MCF 10A (cell line): ENCODE measurements around the gene COL25A1. TPM values are rescaled to one million over a fixed set of nuclear protein-coding genes. Genes with fewer than 3 reads are reported as not detected.

Experiments used
- BruUV-seq: library from RNA; stranded (reverse); fragments of 400-500 nt; replicated peaks from 2 replicates; lab custom pipeline; 2021; lab: Mats Ljungman, UMichigan
- CTCF ChIA-PET: fragments of 300-600 bp; sonication (Branson Sonifier 250); formaldehyde crosslinking; extraction: SDS; loops from one replicate; lab custom pipeline; 2021; ENCODE audit warnings: antibody characterized with exemption, inconsistent platforms; lab: Yijun Ruan, JAX
- POLR2A ChIA-PET: fragments of 300-600, 350-650 bp; sonication (Branson Sonifier 250); formaldehyde crosslinking; extraction: SDS; loops from one replicate; lab custom pipeline; 2020; ENCODE audit warnings: antibody characterized with exemption, inconsistent platforms; lab: Yijun Ruan, JAX
- DNase-seq: peaks from one replicate; pipeline ENCODE4 v3.0.0-alpha.2; 2018; ENCODE audit not compliant: unreplicated experiment
- H3K27ac Mint-ChIP-seq: one replicate; pipeline ENCODE4 v1.8.0; 2022; ENCODE audit warnings: mild to moderate bottlenecking, low read depth, mixed read lengths; ENCODE audit not compliant: unreplicated experiment
- H3K27me3 Mint-ChIP-seq: one replicate; pipeline ENCODE4 v1.8.0; 2022; ENCODE audit warnings: mixed read lengths; ENCODE audit not compliant: insufficient read depth, unreplicated experiment
- H3K36me3 Mint-ChIP-seq: one replicate; pipeline ENCODE4 v1.8.0; 2022; ENCODE audit warnings: mild to moderate bottlenecking, moderate library complexity, mixed read lengths; ENCODE audit not compliant: insufficient read depth, unreplicated experiment
- H3K4me1 Mint-ChIP-seq: one replicate; pipeline ENCODE4 v1.8.0; 2022; ENCODE audit warnings: mixed read lengths; ENCODE audit not compliant: insufficient read depth, unreplicated experiment
- H3K4me3 Mint-ChIP-seq: one replicate; pipeline ENCODE4 v1.8.0; 2022; ENCODE audit warnings: mild to moderate bottlenecking, moderate library complexity, mixed read lengths; ENCODE audit not compliant: unreplicated experiment
- H3K9me3 Mint-ChIP-seq: one replicate; pipeline ENCODE4 v1.8.0; 2022; ENCODE audit warnings: mixed read lengths; ENCODE audit not compliant: unreplicated experiment
- intact Hi-C: fragments of 100-400 bp; cut with micrococcal nuclease; formaldehyde crosslinking; loops from 2 replicates; pipeline ENCODE4 v1.14.1; 2022
- total RNA-seq: library from RNA; stranded (reverse); gene quantifications from 2 replicates; pipeline ENCODE4 v1.2.3, GENCODE V29; 2022
- TF ChIP-seq, protein P1 (sequence below): fragments of 200-600 bp; IDR thresholded peaks from one replicate; pipeline ENCODE4 v1.8.0; 2022; ENCODE audit warnings: antibody characterized with exemption, mild to moderate bottlenecking; ENCODE audit not compliant: unreplicated experiment

COL25A1 gene
- total RNA-seq, 1 experiment from 2014 or later = not detected

DNA sequence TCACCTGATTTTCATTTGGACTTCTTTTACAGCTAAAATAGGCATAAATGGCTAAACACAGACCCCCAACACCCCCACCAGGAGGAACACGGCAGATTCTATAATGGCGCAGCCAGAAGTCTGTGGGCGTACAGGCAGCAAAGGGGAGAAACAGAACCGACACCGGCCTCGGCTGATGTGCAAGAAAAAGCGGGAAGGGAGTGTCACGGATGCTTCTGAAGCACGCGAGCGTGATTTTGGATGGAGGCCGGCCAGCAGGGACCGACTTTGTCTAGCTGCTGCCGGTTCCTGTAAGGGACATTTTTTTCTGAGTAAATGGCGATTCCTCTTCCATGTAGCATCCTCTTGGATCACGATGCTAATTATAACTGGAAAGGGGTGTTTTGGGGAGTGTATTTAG lies 514.7 kb downstream of the COL25A1 start:
- Mint-ChIP-seq H3K4me3 (no peak overlapping the region), H3K36me3 (no peaks in the 10 kb centered on the region), H3K4me1 (no peaks in the 10 kb centered on the region), H3K27ac (no peak overlapping the region), H3K27me3 (no peaks in the 10 kb centered on the region), H3K9me3 (no peaks in the 10 kb centered on the region)
- POLR2A ChIA-PET = no interaction called here
- CTCF ChIA-PET = interaction anchor here (0.7 kb wide), 2 partner anchors 100 to 158 kb away, joined by 3 to 5 read pairs; no protein-coding TSS in a partner anchor
- TF ChIP-seq, protein P1, sequence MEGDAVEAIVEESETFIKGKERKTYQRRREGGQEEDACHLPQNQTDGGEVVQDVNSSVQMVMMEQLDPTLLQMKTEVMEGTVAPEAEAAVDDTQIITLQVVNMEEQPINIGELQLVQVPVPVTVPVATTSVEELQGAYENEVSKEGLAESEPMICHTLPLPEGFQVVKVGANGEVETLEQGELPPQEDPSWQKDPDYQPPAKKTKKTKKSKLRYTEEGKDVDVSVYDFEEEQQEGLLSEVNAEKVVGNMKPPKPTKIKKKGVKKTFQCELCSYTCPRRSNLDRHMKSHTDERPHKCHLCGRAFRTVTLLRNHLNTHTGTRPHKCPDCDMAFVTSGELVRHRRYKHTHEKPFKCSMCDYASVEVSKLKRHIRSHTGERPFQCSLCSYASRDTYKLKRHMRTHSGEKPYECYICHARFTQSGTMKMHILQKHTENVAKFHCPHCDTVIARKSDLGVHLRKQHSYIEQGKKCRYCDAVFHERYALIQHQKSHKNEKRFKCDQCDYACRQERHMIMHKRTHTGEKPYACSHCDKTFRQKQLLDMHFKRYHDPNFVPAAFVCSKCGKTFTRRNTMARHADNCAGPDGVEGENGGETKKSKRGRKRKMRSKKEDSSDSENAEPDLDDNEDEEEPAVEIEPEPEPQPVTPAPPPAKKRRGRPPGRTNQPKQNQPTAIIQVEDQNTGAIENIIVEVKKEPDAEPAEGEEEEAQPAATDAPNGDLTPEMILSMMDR = no peak
- no peak for DNase-seq
- intact Hi-C loops = no loop called here
- BruUV-seq = no TSS peak

DNA sequence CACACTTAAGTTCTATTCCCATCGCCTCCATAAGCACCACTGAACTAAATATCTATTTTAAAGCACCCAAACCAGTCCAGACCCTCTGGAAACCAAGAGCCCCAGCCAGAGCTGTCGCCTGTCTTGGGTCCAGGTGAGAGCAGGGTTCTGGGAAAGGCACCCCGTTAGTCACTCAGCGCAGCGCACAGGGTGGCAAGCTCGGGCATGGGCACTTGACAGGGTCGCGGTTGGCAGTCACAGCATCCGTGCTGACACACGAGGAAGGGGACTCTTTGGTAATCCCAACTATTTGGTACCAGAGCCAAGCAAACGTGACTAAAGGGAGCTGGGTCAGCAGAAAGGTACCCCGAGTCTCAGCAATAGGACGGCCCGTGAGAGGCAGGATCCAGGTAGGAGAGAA lies 515.4 kb downstream of the COL25A1 start:
- Mint-ChIP-seq H3K4me1 (no peaks in the 10 kb centered on the region), H3K4me3 (no peak overlapping the region), H3K9me3 (no peaks in the 10 kb centered on the region), H3K27ac (no peak overlapping the region), H3K27me3 (no peaks in the 10 kb centered on the region), H3K36me3 (no peaks in the 10 kb centered on the region)
- TF ChIP-seq, protein P1 = no peak
- ChIA-PET POLR2A (no interaction called here), CTCF (interaction anchor here (0.6 to 0.7 kb wide), 3 partner anchors 49 to 158 kb away, joined by 3 to 5 read pairs (median 3); no protein-coding TSS in a partner anchor)
- intact Hi-C loops = no loop called here
- no TSS peak for BruUV-seq
- no peak for DNase-seq

DNA sequence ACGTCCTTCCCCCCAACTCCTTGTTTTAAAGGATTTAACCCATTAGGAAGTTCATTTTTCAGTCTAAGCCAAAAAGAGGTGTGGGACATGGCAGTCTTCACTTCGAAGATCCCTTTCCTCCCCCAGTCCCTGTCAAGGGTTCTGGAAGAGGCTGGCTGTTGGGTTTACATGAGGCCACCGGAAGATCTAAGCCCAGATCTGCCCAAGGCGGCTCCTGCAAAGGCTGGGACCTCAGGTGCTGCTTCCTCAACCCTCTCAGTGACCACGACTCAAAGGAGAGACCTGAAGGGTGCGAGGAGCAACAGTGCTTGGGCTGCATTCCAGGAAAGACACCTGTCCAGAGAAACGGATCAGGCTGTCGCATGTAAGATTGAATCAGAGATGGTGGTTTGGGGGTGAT lies 516.1 kb downstream of the COL25A1 start:
- ChIA-PET CTCF (interaction anchor here (0.6 kb wide), 1 partner anchor 50 kb away, joined by 3 read pairs; no protein-coding TSS in a partner anchor), POLR2A (no interaction called here)
- H3K4me3 Mint-ChIP-seq = no peak overlapping the region
- no peak overlapping the region for H3K27ac Mint-ChIP-seq
- no peaks in the 10 kb centered on the region for H3K4me1 Mint-ChIP-seq
- H3K9me3 Mint-ChIP-seq = no peaks in the 10 kb centered on the region
- H3K27me3 Mint-ChIP-seq = no peaks in the 10 kb centered on the region
- intact Hi-C loops = no loop called here
- no peaks in the 10 kb centered on the region for H3K36me3 Mint-ChIP-seq
- no TSS peak for BruUV-seq
- TF ChIP-seq, protein P1 = no peak
- no peak for DNase-seq

DNA sequence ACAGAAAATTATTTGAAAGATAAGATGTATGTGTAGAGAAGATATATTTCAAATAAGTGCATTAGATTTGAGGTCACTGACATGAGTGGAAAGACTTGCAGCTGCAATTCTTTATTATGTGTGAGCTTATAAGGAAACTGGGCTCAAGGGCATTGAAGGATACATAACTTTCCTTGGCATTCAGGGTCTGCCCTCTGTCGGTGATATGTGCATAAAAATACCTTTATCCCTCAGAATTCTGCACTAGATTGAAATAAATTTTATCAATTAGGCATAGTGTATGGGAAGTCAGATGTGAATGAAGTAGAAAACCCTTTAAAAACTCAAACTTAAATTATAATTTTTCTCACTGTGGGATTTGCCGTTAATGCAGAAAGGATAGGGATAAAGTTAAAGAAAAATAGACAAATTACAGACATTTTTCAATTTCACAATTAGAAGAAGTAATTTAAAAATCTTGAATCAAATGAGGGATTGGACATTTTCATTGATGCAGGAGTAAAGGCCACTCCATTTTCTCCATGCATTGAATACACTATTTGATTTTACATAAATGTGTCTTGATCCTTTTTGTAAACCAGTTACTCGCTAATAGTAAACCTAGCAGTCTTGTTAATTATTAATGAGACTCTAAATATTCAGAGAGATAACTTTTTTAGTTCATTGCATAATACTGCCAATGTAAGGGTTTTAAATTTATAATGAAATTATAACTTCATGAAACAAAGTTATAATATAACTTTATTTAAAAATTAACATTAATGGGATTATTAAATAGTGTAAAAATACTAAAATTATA lies 518.6 kb downstream of the COL25A1 start:
- Mint-ChIP-seq H3K27me3 (no peaks in the 10 kb centered on the region), H3K36me3 (no peaks in the 10 kb centered on the region), H3K4me3 (no peak overlapping the region), H3K27ac (no peak overlapping the region), H3K4me1 (no peaks in the 10 kb centered on the region), H3K9me3 (no peaks in the 10 kb centered on the region)
- BruUV-seq = no TSS peak
- peak; percentile 43 for DNase-seq
- intact Hi-C loops = loop anchor here (1.0 kb wide), 1 partner anchor 101 kb away; no protein-coding TSS in a partner anchor
- ChIA-PET CTCF (interaction anchor here (0.6 to 1.1 kb wide), 5 partner anchors 11 to 1033 kb away, joined by 3 read pairs; no protein-coding TSS in a partner anchor), POLR2A (no interaction called here)
- TF ChIP-seq, protein P1 = peak; percentile 49
